A549 (cell line): ENCODE data around the gene NFIL3. TPM values are rescaled to one million over a fixed set of nuclear protein-coding genes. Genes with fewer than 3 reads are reported as not detected.

Experiments used
- ATAC-seq, 2 experiments: fragments of 200-7000 bp in 1 of 2; fragments of >200 bp in 1 of 2; cut with Nextera tagmentation in 1 of 2; cut with Tn5 transposase in 1 of 2; 3 replicates each; pipeline versions ENCODE4 v1.8.0 to v1.9.1; 2018 to 2020; ENCODE audit warnings: mild to moderate bottlenecking in 1 of 2, moderate library complexity in 1 of 2
- CTCF ChIA-PET: fragments of 300-600 bp; sonication (Branson Sonifier 250); formaldehyde crosslinking; extraction: SDS; loops from one replicate; lab custom pipeline; 2021; ENCODE audit warnings: antibody characterized with exemption, inconsistent platforms; lab: Yijun Ruan, JAX
- POLR2A ChIA-PET: fragments of 350-600 bp; formaldehyde crosslinking; extraction: SDS; loops from one replicate; lab custom pipeline; 2021; ENCODE audit warnings: antibody characterized with exemption, inconsistent platforms; lab: Yijun Ruan, JAX
- DNase-seq, 2 experiments: peaks; one replicate each; pipeline versions ENCODE4 v3.0.0 to v3.0.0-alpha.2; 2011 to 2016; ENCODE audit warnings: low read depth in 1 of 2, low spot score in 1 of 2
- FAIRE-seq: peaks from 2 replicates; lab custom pipeline; 2011; peaks lifted over from hg19 to GRCh38; lab: Jason Lieb, UNC
- H3K27ac ChIP-seq, 2 experiments: fragments of >200 bp; sonication (Bioruptor Twin); formaldehyde crosslinking; 3 replicates each; pipeline ENCODE4 v1.5.1; 2016 to 2017
- H3K4me1 ChIP-seq: fragments of >200 bp; sonication (Bioruptor Twin); formaldehyde crosslinking; 3 replicates; pipeline ENCODE4 v1.6.1; 2016
- H3K4me2 ChIP-seq: fragments of >200 bp; sonication (Bioruptor Twin); formaldehyde crosslinking; 3 replicates; pipeline ENCODE4 v1.6.1; 2016
- H3K4me3 ChIP-seq: fragments of >200 bp; sonication (Bioruptor Twin); formaldehyde crosslinking; 3 replicates; pipeline ENCODE4 v1.5.1; 2016
- H3K9me3 ChIP-seq: fragments of >200 bp; sonication (Bioruptor Twin); formaldehyde crosslinking; 3 replicates; pipeline ENCODE4 v1.6.1; 2016
- CBX2 ChIP-seq: fragments of 200-600 bp; sonication (generic); IDR thresholded peaks from 2 replicates; pipeline ENCODE4 v1.6.1; 2016; ENCODE audit warnings: low read depth, mild to moderate bottlenecking, borderline replicate concordance
- CHD2 ChIP-seq: fragments of 150-350 bp; IDR thresholded peaks from 2 replicates; pipeline ENCODE4 v1.6.1; 2014; ENCODE audit warnings: low read length; ENCODE audit not compliant: partially characterized antibody
- CTCF ChIP-seq: fragments of >200 bp; sonication (Bioruptor Twin); formaldehyde crosslinking; IDR thresholded peaks from 3 replicates; pipeline ENCODE4 v1.5.1; 2016
- EHMT2 ChIP-seq: fragments of 200-600 bp; sonication (generic); IDR thresholded peaks from 2 replicates; pipeline ENCODE4 v1.6.1; 2016; ENCODE audit warnings: antibody characterized with exemption, low read depth, mild to moderate bottlenecking, moderate library complexity
- FOSL2 ChIP-seq, 2 experiments: fragments of 450-650 bp in 1 of 2; fragments of >200 bp in 1 of 2; sonication (Bioruptor Twin) in 1 of 2; formaldehyde crosslinking; IDR thresholded peaks; 2 replicates each; pipeline versions ENCODE4 v1.5.0 to v1.6.1; 2016 to 2020; ENCODE audit warnings: mild to moderate bottlenecking in 1 of 2, moderate library complexity in 1 of 2
- HOXB13 ChIP-seq: fragments of 250-450 bp; sonication (Bioruptor Pico); IDR thresholded peaks from 2 replicates; pipeline ENCODE4 v1.5.0; 2020; ENCODE audit warnings: low read depth, mild to moderate bottlenecking, moderate library complexity
- MAFK ChIP-seq: fragments of 450-650 bp; IDR thresholded peaks from 2 replicates; pipeline ENCODE4 v1.6.1; 2014; ENCODE audit not compliant: partially characterized antibody
- RARB ChIP-seq: fragments of 250-450 bp; sonication (Bioruptor Pico); IDR thresholded peaks from 2 replicates; pipeline ENCODE4 v1.8.0; 2021; ENCODE audit warnings: mild to moderate bottlenecking, moderate library complexity
- REST ChIP-seq: fragments of 200-600 bp; sonication (generic); IDR thresholded peaks from 2 replicates; pipeline ENCODE4 v1.6.1; 2016; ENCODE audit warnings: antibody characterized with exemption, mild to moderate bottlenecking, moderate library complexity
- SREBF2 ChIP-seq: fragments of 450-650 bp; IDR thresholded peaks from 2 replicates; pipeline ENCODE4 v1.6.1; 2014; ENCODE audit warnings: mild to moderate bottlenecking, moderate library complexity
- ZFP36 ChIP-seq: fragments of 450-650 bp; IDR thresholded peaks from 2 replicates; pipeline ENCODE4 v1.6.1; 2014; ENCODE audit warnings: borderline replicate concordance; ENCODE audit not compliant: partially characterized antibody
- WGBS: methylation state at CpG from one replicate; pipeline ENCODE4 v1.1.6; 2017; ENCODE audit errors: missing lambda C conversion rate; 5-methylcytosine and 5-hydroxymethylcytosine counted together
- polyA plus RNA-seq, 4 experiments: library from polyadenylated mRNA; depleted of rRNA in 3 of 4; stranded (reverse); fragments of >200 nt; fragmentation: RNase III in 1 of 4; extraction: RNeasy Plus Mini Kit Qiagen cat#74134 plus additional on column Dnase treatment in 1 of 4; gene quantifications; 2 replicates in 3 of 4; 3 replicates in 1 of 4; pipeline ENCODE4 v1.2.3, GENCODE V29; 2011 to 2017

Gene NFIL3
- polyA plus RNA-seq, 2 of the 4 experiments (the other 2 are of a cell fraction) = 10.5 to 16.1 TPM

GRCh38 chr9:91405343-91406077 is 18.1 kb downstream of the NFIL3 start:
- CTCF ChIA-PET = interaction anchor here (0.6 to 2.2 kb wide), 5 partner anchors 9 to 490 kb away, joined by 3 to 5 read pairs (median 3); no protein-coding TSS in a partner anchor
- 91% methylated on average over 18 of the region's 25 CpGs for WGBS
- FAIRE-seq (no peak), DNase-seq (no peak), ATAC-seq (peak in 1 of 2 experiments; percentile 37; a peak in 2 of 6 replicates)
- POLR2A ChIA-PET = interaction anchor here (0.6 kb wide), 1 partner anchor 19 kb away, joined by 5 read pairs; no protein-coding TSS in a partner anchor
- Histone ChIP-seq H3K27ac (no peak overlapping the region), H3K4me2 (no peak overlapping the region), H3K9me3 (no peaks in the 10 kb centered on the region), H3K4me1 (peaks cover 7% of the 10 kb centered on the region; the same call in 1 of the 3 replicates), H3K4me3 (no peak overlapping the region)
- no peak for TF ChIP-seq FOSL2 (IDR thresholded peaks at IDR 0.05)
- TF ChIP-seq FOSL2 (CRISPR knock-in tag; IDR thresholded peaks at IDR 0.05) = no peak
- no peak for TF ChIP-seq HOXB13 (CRISPR knock-in tag)
- peak; percentile 27 for TF ChIP-seq MAFK
- TF ChIP-seq SREBF2 = no peak
- no peak for TF ChIP-seq CHD2

- POLR2A ChIA-PET = no interaction called here
- 91% methylated on average over 14 of the region's 14 CpGs for WGBS
These were observed 19.7 kb downstream of the NFIL3 start for GRCh38 chr9:91403665-91404543.

More at GRCh38 chr9:91403665-91404543, 19.7 kb downstream of the NFIL3 start:
- DNase-seq = no peak
- Histone ChIP-seq H3K4me3 (no peak overlapping the region), H3K4me2 (no peak overlapping the region), H3K4me1 (peaks cover 7% of the 10 kb centered on the region; the same call in 1 of the 3 replicates), H3K27ac (no peak overlapping the region), H3K9me3 (no peaks in the 10 kb centered on the region)
- ATAC-seq = no peak
- FAIRE-seq = no peak
- TF ChIP-seq CBX2 = no peak
- no peak for TF ChIP-seq RARB
- no peak for TF ChIP-seq ZFP36
- TF ChIP-seq EHMT2 = no peak
- TF ChIP-seq REST = no peak
- TF ChIP-seq CTCF = no peak
- TF ChIP-seq SREBF2 = no peak
- CTCF ChIA-PET = interaction anchor here (1.2 to 1.4 kb wide), 2 partner anchors 9 to 370 kb away, joined by 3 to 6 read pairs; no protein-coding TSS in a partner anchor
